GM12878 (cell line): ENCODE data around the gene AXL. TPM values are rescaled to one million over a fixed set of nuclear protein-coding genes. Genes with fewer than 3 reads are reported as not detected.

Source experiments
- ATAC-seq: fragments of 200-7000 bp; cut with Tn5 transposase; 3 replicates; pipeline ENCODE4 v1.9.1; 2020; ENCODE audit warnings: mild to moderate bottlenecking, moderate library complexity
- BruUV-seq: library from RNA; stranded (reverse); fragments of 400-500 nt; replicated peaks from 2 replicates; lab custom pipeline; 2021; lab: Mats Ljungman, UMichigan
- CTCF ChIA-PET: fragments of 300-600 bp; sonication (Branson Sonifier 250); formaldehyde crosslinking; extraction: SDS; loops from one replicate; lab custom pipeline; 2021; ENCODE audit warnings: inconsistent platforms; lab: Yijun Ruan, JAX
- POLR2A ChIA-PET: fragments of 350-600 bp; formaldehyde crosslinking; extraction: SDS; loops from one replicate; lab custom pipeline; 2021; ENCODE audit warnings: inconsistent platforms; lab: Charles Lee
- RAD21 ChIA-PET: fragments of 300-600 bp; sonication (Branson Sonifier 250); formaldehyde crosslinking; loops from one replicate; lab custom pipeline; 2023; ENCODE audit warnings: antibody characterized with exemption; ENCODE audit not compliant: unreplicated experiment; lab: Charles Lee
- SMC1A ChIA-PET: fragments of 300-600 bp; sonication (Branson Sonifier 250); formaldehyde crosslinking; loops from one replicate; lab custom pipeline; 2023; ENCODE audit not compliant: unreplicated experiment, uncharacterized antibody; lab: Charles Lee
- DNase-seq: peaks from one replicate; pipeline ENCODE4 v3.0.0-alpha.2; 2011; ENCODE audit warnings: low read depth, low spot score
- FAIRE-seq: peaks from 3 replicates; lab custom pipeline; 2011; peaks lifted over from hg19 to GRCh38; lab: Jason Lieb, UNC
- H2AFZ ChIP-seq: 2 replicates; pipeline ENCODE4 v1.6.0; 2011; ENCODE audit warnings: low read depth, low read length, control low read depth; ENCODE audit not compliant: control insufficient read depth
- H3K27ac ChIP-seq: 2 replicates; pipeline ENCODE4 v1.5.1; 2011; ENCODE audit warnings: control low read depth; ENCODE audit not compliant: control insufficient read depth, insufficient read depth
- H3K27me3 ChIP-seq, 2 experiments: replicated peaks in 1 of 2; 2 replicates each; pipeline versions ENCODE4 v1.6.0 to v1.6.1; 2011; ENCODE audit warnings: low read length in 1 of 2; ENCODE audit not compliant: control insufficient read depth in 2 of 2, insufficient read depth in 2 of 2
- H3K36me3 ChIP-seq, 2 experiments: 2 replicates each; pipeline ENCODE4 v1.5.1; 2011; ENCODE audit warnings: low read length in 1 of 2; ENCODE audit not compliant: control insufficient read depth in 2 of 2, insufficient read depth in 2 of 2
- H3K4me1 ChIP-seq: 2 replicates; pipeline ENCODE4 v1.6.1; 2011; ENCODE audit warnings: mild to moderate bottlenecking, low read length, moderate library complexity, mixed read lengths; ENCODE audit not compliant: control insufficient read depth, insufficient read depth
- H3K4me2 ChIP-seq: 2 replicates; pipeline ENCODE4 v1.6.0; 2011; ENCODE audit warnings: control low read depth; ENCODE audit not compliant: control insufficient read depth, insufficient read depth
- H3K4me3 ChIP-seq: fragments of 200-600 bp; sonication (generic); 2 replicates; pipeline ENCODE4 v1.5.1; 2016
- H3K79me2 ChIP-seq: 2 replicates; pipeline ENCODE4 v1.6.0; 2011; ENCODE audit warnings: low read length; ENCODE audit not compliant: control insufficient read depth, insufficient read depth
- H3K9ac ChIP-seq: 2 replicates; pipeline ENCODE4 v1.8.0; 2011; ENCODE audit warnings: low read length, control low read depth, mixed read lengths; ENCODE audit not compliant: control insufficient read depth, insufficient read depth
- H3K9me3 ChIP-seq: replicated peaks from 3 replicates; pipeline ENCODE4 v1.5.1; 2011; ENCODE audit warnings: mild to moderate bottlenecking, low read length; ENCODE audit not compliant: control insufficient read depth, insufficient read depth
- H4K20me1 ChIP-seq: 2 replicates; pipeline ENCODE4 v1.6.0; 2011; ENCODE audit not compliant: control insufficient read depth, insufficient read depth
- BHLHE40 ChIP-seq, 2 experiments: fragments of 450-650 bp in 1 of 2; IDR thresholded peaks; 2 replicates each; pipeline ENCODE4 v1.6.1; 2011 to 2017; ENCODE audit warnings: low read depth in 2 of 2, borderline replicate concordance in 1 of 2, improper control_type of control experiment in 1 of 2, low read length in 1 of 2, mild to moderate bottlenecking in 1 of 2
- CBX5 ChIP-seq: sonication (generic); IDR thresholded peaks from 2 replicates; pipeline ENCODE4 v1.6.1; 2016; ENCODE audit warnings: low read depth, moderate library complexity, mild to moderate bottlenecking, inconsistent platforms
- EED ChIP-seq: sonication (generic); IDR thresholded peaks from 2 replicates; pipeline ENCODE4 v1.6.1; 2016; ENCODE audit warnings: antibody characterized with exemption, low read depth
- IRF4 ChIP-seq: IDR thresholded peaks from 2 replicates; pipeline ENCODE4 v1.6.1; 2011; ENCODE audit warnings: low read depth, low read length
- MYB ChIP-seq: fragments of 150-350 bp; IDR thresholded peaks from 2 replicates; pipeline ENCODE4 v1.6.1; 2014; ENCODE audit warnings: mild to moderate bottlenecking, low read depth, low read length, borderline replicate concordance
- PML ChIP-seq: IDR thresholded peaks from 2 replicates; pipeline ENCODE4 v1.6.1; 2012; ENCODE audit warnings: low read length, inconsistent platforms
- RB1 ChIP-seq: fragments of 450-650 bp; formaldehyde crosslinking; IDR thresholded peaks from 2 replicates; pipeline ENCODE4 v1.6.1; 2017; ENCODE audit warnings: mild to moderate bottlenecking, borderline replicate concordance
- RUNX3 ChIP-seq: IDR thresholded peaks from 2 replicates; pipeline ENCODE4 v1.6.1; 2012; ENCODE audit warnings: low read length, inconsistent platforms
- SUPT20H ChIP-seq: IDR thresholded peaks from 2 replicates; pipeline ENCODE4 v1.6.1; 2011; ENCODE audit warnings: low read depth, mild to moderate bottlenecking, low read length, moderate library complexity, borderline replicate concordance; ENCODE audit not compliant: control insufficient read depth
- TBL1XR1 ChIP-seq: IDR thresholded peaks from 2 replicates; pipeline ENCODE4 v1.6.1; 2012; ENCODE audit warnings: low read depth, low read length, improper control_type of control experiment
- ZNF207 ChIP-seq: fragments of 450-650 bp; IDR thresholded peaks from 2 replicates; pipeline ENCODE4 v1.6.1; 2014; ENCODE audit warnings: antibody characterized with exemption, mild to moderate bottlenecking, borderline replicate concordance
- ZNF274 ChIP-seq: IDR thresholded peaks from one replicate; pipeline ENCODE4 v1.8.0; 2011; ENCODE audit not compliant: insufficient read length, insufficient read depth
- ZNF592 ChIP-seq: fragments of 450-650 bp; IDR thresholded peaks from 2 replicates; pipeline ENCODE4 v1.6.1; 2017; ENCODE audit warnings: mild to moderate bottlenecking, moderate library complexity
- WGBS: methylation state at CpG from one replicate; pipeline ENCODE4 v1.1.6; 2016; ENCODE audit warnings: low lambda C conversion rate; ENCODE audit not compliant: insufficient replicate concordance, insufficient coverage; ENCODE audit errors: missing lambda C conversion rate; 5-methylcytosine and 5-hydroxymethylcytosine counted together
- in situ Hi-C: fragments of 300-500 bp; cut with MboI; formaldehyde crosslinking; loops from 9 replicates; pipeline ENCODE4 v1.14.3; 2018; ENCODE audit warnings: mixed read lengths
- intact Hi-C: fragments of 100-400 bp; cut with micrococcal nuclease; formaldehyde crosslinking; loops from one replicate; pipeline ENCODE4 v1.14.2; 2022; ENCODE audit not compliant: unreplicated experiment
- polyA plus RNA-seq, 11 experiments: library from polyadenylated mRNA; depleted of rRNA in 4 of 11; unstranded in 6 of 11; stranded (reverse) in 5 of 11; fragments of >200 nt; fragmentation: Nextera tagmentation in 4 of 11; fragmentation: Illumina TruSeq in 1 of 11; extraction: Ambion mirVana in 4 of 11; extraction: Trizol in 1 of 11; gene quantifications; 1 replicate in 1 of 11; 2 replicates in 10 of 11; pipeline versions ENCODE4 v1.2.1 to v1.2.3, GENCODE V29; 2011 to 2016; ENCODE audit warnings: inconsistent platforms in 2 of 11, missing spikeins in 2 of 11, low read depth in 1 of 11
- total RNA-seq, 4 experiments: library from RNA; depleted of rRNA in 3 of 4; stranded (reverse); fragments of >200 nt in 3 of 4; fragmentation: Illumina TruSeq in 1 of 4; extraction: Trizol in 1 of 4; gene quantifications; 2 replicates each; pipeline versions ENCODE4 v1.2.1 to v1.2.3, GENCODE V29; 2013 to 2021

The AXL gene
- total and polyA plus RNA-seq, 10 of the 15 experiments (the other 5 are each of a cell fraction or from before 2014, with no cell fraction given) = under 0.01 to 0.33 (median 0.07) TPM; not detected in 4

GRCh38 chr19:41253660-41254059 lies 34.6 kb downstream of the AXL start:
- ChIA-PET CTCF (no interaction called here), POLR2A (no interaction called here), SMC1A (no interaction called here), RAD21 (no interaction called here)
- intact Hi-C loops = no loop called here
- Histone ChIP-seq H3K27ac (no peak overlapping the region), H3K4me3 (no peak overlapping the region), H2AFZ (no peak overlapping the region), H3K4me2 (no peak overlapping the region), H3K36me3 (no peaks in the 10 kb centered on the region), H3K79me2 (no peaks in the 10 kb centered on the region), H4K20me1 (no peaks in the 10 kb centered on the region), H3K9ac (no peak overlapping the region), H3K4me1 (no peaks in the 10 kb centered on the region), H3K27me3 (peaks cover 0 to 2% of the 10 kb centered on the region in 2 experiments; a peak in 2 of 4 replicates), H3K9me3 (no peaks in the 10 kb centered on the region)
- 55% methylated on average over 6 of the region's 6 CpGs for WGBS
- DNase-seq (no peak), FAIRE-seq (no peak), ATAC-seq (no peak)
- TF ChIP-seq EED (no peak), ZNF207 (no peak), SUPT20H (no peak), IRF4 (no peak), MYB (no peak), ZNF274 (no peak), RB1 (no peak), CBX5 (no peak), RUNX3 (no peak), TBL1XR1 (no peak), ZNF592 (no peak), BHLHE40 (IDR thresholded peaks at IDR 0.05; ENCODE audit: borderline replicate concordance in 1 of 2, low read depth in 2 of 2, low read length in 1 of 2) (no peak), PML (no peak)
- BruUV-seq = no TSS peak
- in situ Hi-C loops = no loop called here
